Fibroblast of peridontal ligament (primary cell): ENCODE results near the gene SMNDC1.
"Not testable (repeated sequence)": the region's sequence is repeated elsewhere in the genome, so short reads cannot be mapped to it uniquely, and the experiment has no call there.

Source experiments
- DNase-seq: peaks from one replicate; pipeline ENCODE4 v3.0.0-alpha.2; 2010; ENCODE audit errors: extremely low read depth

Gene SMNDC1

DNA sequence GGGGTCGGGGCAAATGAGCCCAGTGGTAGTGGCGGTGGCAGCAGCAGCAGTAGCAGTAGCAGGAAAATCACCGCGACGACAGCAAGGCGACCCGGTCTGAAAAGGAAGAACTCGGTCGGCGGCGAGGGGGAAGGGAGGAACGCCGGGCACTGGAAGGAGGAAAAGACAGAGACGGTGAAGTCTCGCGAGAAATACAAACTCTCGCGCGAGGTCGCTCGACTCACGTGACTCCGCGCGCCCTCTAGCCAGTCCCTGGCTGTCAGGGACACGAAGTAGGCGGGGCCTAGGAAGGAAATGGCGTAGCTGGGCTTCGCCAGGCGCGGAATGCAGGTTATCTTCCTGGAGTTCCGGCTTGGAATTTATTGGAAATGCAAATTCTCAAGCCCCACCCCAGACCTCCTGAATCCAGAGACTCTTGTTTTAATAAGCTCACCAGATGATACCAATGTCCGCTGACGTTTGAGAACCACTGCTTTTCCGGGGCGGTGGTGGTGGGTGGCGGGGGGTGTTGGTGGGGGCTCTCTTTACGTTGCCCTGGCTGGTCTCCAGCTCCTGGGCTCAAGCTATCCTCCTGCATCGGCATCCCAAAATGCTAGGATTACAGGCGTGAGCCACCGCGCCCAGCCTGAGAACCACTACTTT lies at the start of gene SMNDC1:
Gene SMNDC1 (minus strand): TSS at position 141 of the 642 bp plus-strand sequence. CDS start 1,333 bp downstream, outside the sequence.
- DNase-seq: peak; percentile 97

GRCh38 chr10:110354322-110354766 lies 49.6 kb upstream of the SMNDC1 start:
- DNase-seq: peak; percentile 89

GRCh38 chr10:110353244-110354119 lies 48.8 kb upstream of the SMNDC1 start:
- peak; percentile 90 for DNase-seq

DNA sequence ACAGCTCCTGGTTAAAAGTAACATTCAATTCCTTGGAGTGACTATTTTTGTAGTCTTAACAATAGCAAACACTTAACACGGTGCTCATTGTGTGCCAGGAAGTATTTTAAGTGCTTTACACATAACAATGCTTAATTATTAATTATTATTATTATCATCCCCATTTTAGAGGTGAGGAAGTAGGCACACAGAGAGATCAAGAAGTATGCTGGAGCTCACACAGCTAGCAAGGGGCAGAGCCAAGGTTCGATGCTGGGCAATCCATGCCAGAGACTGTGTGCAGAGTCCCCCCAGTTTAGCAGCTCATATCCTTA lies 48.2 kb upstream of the SMNDC1 start:
- no peak for DNase-seq

DNA sequence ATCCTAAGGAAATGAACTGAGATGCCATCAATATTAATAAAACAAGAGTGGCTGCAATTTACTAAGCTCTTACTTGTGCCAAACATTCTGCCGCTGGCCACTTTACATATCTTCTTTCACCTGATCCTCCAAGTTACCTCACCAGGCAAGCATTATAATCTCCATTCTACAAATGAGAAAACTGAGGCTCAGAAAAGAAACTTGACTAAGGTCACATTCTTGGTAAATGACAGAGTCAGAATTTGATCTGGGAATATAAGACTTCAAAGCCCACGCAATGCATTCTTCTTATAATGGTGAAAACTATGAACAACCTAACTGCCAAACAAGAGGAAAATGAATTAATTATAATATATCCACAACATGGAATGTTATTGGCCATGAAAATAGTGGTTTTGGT lies 46.1 kb upstream of the SMNDC1 start:
- DNase-seq: no peak

DNA sequence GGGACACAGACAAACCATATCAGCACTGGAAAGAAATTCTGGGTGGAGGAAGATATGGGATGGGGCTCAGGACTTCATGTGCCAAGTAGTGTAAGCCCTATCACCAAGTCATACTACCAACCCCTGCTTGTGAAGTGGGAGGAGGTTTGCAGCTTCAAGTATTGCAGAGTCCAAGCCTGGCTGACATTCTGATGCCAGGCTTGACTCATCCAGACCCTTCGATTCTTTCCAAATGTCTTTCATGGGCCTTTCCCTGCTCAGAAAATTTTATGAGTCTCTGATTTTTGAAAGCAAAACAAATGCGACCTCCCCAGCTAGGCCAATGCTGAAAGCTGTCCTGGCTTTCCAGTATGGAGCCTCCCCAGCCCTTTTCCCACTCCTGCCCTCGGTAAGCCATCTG lies 45.1 kb upstream of the SMNDC1 start:
- peak; percentile 32 for DNase-seq

GRCh38 chr10:110349386-110349785 lies 44.7 kb upstream of the SMNDC1 start:
- no peak for DNase-seq

DNA sequence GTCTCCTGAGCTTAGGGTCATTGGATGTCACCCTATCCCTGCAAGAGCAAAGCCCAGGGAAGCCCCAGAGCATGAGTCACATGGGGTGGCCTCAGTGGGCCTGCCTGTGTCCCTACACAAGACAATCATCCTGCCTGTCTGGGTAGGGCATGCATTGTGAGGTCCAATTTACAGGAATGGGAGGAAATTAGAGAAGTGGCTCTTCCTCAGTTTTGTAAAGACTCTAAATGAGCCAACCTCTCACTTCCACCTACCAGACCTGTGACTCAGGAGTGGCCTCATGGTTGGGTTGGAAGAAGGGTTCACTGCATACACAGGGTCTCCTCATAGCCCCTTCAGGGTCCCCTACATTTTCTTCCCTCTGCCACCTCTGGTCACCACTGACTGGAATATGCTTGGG lies 43.6 kb upstream of the SMNDC1 start:
- no peak for DNase-seq

GRCh38 chr10:110346914-110347313 lies 42.2 kb upstream of the SMNDC1 start:
- DNase-seq: no peak

- DNase-seq: no peak
Observed at GRCh38 chr10:110345286-110345685, 40.6 kb upstream of the SMNDC1 start.

DNA sequence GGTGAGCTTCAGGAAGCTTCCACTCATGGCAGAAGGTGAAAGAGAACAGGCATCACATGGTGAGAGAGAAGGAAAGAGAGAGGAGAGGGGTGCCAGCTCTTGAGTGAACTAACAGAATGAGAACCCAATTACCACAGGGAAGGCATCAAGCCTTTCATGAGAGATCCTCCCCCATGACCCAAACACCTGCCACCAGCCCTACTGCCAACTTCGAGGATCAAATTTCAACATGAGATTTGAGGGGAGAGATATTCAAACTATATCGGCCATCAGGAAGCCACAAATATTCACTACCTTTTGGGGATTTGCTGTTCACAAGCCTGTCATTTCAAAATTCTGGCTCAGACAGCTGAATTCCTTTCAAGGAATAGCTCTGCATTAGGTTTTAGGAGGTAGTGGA lies 39.9 kb upstream of the SMNDC1 start:
- DNase-seq: no peak

DNA sequence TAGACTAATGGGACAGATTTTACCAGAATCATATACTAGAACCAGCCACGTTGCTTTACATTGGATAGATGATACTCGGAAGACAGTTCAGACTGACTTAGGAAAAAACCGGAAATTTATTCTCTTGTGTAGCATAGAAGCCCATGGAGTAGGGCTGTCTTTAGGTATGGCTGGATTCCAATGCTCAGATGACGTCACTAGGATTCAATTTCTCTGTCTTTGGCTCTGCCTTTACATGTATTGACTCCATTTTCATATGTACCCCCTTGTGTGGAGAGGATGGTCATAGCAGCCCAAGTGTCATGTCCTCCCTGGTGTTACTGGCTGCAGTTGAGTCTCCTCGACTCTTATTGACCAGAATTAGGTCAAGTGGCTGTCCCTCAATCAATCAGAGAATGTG lies 39.2 kb upstream of the SMNDC1 start:
- DNase-seq: no peak

DNA sequence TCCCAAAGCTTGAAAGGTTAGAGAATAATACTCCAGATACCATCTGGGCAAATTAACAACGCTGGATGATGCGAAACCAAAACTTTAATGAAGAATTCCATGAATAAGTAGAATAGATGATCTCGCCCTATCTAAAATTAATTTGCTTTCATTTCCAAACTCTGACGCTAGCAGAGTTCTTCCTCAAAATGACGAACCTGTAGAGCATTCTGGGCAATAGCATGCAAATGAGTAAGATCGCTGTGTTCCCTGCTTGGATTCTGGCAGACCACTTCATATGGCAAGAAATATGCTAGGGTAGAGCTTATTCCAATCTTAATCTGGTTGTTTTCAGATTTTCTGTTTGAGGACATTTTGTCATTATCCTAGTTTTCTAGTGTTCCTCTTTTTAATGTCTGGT lies 36.1 kb upstream of the SMNDC1 start:
- DNase-seq: no peak

DNA sequence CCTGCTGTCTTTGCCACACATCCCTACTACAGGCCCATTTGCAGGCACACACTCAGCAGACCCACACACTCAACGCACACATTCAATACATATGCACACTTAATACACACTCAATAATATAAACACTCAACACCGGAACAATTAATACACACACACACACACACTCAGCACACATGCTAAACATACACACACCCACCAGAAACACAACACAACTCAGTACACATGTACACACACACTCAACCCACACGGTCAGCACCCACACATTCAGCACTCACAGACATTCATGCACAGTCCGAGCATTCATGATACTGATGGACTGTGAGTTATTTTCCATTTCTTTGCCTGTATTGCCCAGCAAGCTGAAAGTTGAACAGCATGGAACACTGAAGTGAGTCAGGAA lies 35.4 kb upstream of the SMNDC1 start:
- no peak for DNase-seq

- peak; percentile 46 for DNase-seq
Observed at GRCh38 chr10:110337906-110338305, 33.2 kb upstream of the SMNDC1 start.

DNA sequence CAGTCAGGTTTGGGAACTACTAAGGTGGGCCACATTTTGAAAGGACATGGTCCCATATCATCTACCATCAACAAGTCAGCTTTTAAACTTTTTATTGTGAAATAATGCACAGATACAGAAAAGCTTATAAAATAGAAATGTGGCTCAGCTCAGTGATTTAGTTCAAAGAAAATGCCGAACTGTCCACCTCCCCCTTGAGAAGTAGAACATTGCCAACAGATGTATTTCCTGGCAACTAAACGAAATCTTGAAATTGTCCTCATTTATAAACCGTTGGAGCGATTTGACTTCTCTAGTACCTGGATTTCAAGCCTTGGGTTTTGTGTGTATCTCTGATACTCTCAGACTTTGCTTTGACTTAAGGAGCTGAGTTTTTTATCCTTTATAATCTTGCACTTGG lies 32.7 kb upstream of the SMNDC1 start:
- DNase-seq: no peak

GRCh38 chr10:110336111-110336721 lies 31.5 kb upstream of the SMNDC1 start:
- peak; percentile 99 for DNase-seq

GRCh38 chr10:110335314-110336064 lies 30.8 kb upstream of the SMNDC1 start:
- no peak for DNase-seq

DNA sequence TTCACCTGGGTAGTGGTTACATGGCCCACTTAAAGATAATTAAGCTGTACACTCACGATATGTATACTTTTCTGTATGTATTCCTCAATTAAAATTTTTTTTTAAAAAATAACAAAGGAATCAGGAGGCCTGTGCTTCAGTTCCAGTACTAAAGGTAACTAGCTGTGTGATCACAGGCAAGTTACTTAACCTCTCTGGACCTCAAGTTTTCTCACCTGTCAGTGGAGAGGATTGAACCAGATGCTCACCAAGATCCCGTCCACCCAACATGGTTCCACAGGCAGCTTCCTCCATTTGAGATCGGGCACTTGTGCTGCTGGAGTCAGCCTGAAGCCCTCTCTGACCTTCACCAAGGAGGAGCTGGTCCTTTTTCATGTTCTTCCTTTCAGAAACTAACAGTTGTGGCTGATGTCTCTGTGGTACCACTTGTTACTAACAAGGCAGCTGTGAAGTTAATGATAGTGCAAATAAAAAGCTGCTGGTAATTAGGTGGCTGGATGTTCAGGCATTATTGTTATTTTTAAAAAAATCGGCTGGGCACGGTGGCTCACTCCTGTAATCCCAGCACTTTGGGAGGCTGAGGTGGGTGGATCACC lies 29.4 kb upstream of the SMNDC1 start:
- DNase-seq: no peak

DNA sequence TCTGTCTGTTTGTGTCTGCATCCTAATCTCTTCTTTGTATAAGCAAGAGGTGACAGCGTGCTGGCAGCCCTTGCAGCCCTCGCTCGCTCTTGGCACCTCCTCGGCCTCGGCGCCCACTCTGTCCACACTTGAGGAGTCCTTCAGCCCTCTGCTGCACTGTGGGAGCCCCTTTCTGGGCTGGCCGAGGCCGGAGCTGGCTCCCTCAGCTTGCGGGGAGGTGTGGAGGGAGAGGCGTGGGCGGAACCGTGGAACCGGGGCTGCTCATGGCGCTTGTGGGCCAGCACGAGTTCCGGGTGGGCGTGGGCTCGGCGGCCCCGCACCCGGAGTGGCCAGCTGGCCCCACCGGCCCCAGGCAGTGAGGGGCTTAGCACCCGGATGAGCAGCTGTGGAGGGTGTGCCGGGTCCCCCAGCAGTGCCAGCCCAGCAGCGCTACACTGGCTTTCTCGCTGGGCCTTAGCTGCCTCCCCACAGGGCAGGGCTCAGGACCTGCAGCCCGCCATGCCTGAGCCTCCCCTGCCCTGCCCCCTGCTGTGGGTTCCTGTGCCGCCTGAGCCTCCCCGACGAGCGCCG lies 26.6 kb upstream of the SMNDC1 start:
- not testable (repeated sequence) for DNase-seq

DNA sequence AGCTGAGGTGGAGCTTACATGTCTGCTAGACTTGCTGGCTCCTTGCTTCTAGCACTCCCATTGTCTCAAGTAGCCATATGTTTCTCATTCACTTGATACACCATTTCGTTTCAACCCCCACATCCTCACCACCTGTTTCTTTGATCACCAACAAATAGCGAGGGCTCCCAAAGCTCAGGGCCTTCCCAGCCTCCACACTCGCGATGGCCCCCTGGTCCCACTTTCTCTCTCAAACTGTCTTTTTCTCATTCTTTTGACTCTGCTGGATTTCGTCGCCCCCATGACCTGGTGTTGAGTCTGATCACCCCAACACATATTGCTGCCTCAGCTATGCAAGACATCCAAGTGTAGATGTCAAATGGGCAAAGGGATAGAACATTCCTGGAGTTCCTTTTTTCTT lies 26.0 kb upstream of the SMNDC1 start:
- DNase-seq: no peak
